Smooth muscle cell (in vitro differentiated cells): ENCODE results near the gene SMIM34. TPM values are rescaled to one million over a fixed set of nuclear protein-coding genes. Genes with fewer than 3 reads are reported as not detected.
"Not testable (repeated sequence)": the region's sequence is repeated elsewhere in the genome, so short reads cannot be mapped to it uniquely, and the experiment has no call there.

Source experiments
- DNase-seq: peaks from one replicate; lab custom pipeline; 2025; ENCODE audit not compliant: unreplicated experiment; lab: John Stamatoyannopoulos, UW
- H2AFZ ChIP-seq: fragments of 200-600 bp; sonication (generic); 2 replicates; pipeline ENCODE4 v1.6.0; 2016; ENCODE audit warnings: antibody characterized with exemption, low read depth, mild to moderate bottlenecking
- H3F3A ChIP-seq: fragments of 200-600 bp; sonication (generic); 2 replicates; pipeline ENCODE4 v1.6.0; 2017; ENCODE audit warnings: antibody characterized with exemption, low read depth
- H3K27ac ChIP-seq: fragments of 200-600 bp; sonication (generic); 2 replicates; pipeline ENCODE4 v1.5.1; 2016; ENCODE audit warnings: low read depth, mild to moderate bottlenecking
- H3K27me3 ChIP-seq: fragments of 200-600 bp; sonication (generic); 2 replicates; pipeline ENCODE4 v1.6.1; 2016; ENCODE audit warnings: low read depth, mild to moderate bottlenecking
- H3K36me3 ChIP-seq: fragments of 200-600 bp; sonication (generic); 2 replicates; pipeline ENCODE4 v1.5.1; 2016; ENCODE audit warnings: low read depth
- H3K4me1 ChIP-seq: fragments of 200-600 bp; sonication (generic); 2 replicates; pipeline ENCODE4 v1.5.1; 2016; ENCODE audit warnings: low read depth
- H3K4me2 ChIP-seq: fragments of 200-600 bp; sonication (generic); 2 replicates; pipeline ENCODE4 v1.6.0; 2016; ENCODE audit warnings: mild to moderate bottlenecking
- H3K4me3 ChIP-seq: fragments of 200-600 bp; sonication (generic); 2 replicates; pipeline ENCODE4 v1.5.1; 2016; ENCODE audit warnings: mild to moderate bottlenecking
- H3K79me2 ChIP-seq: fragments of 200-600 bp; sonication (generic); 2 replicates; pipeline ENCODE4 v1.6.0; 2016; ENCODE audit warnings: low read depth, mild to moderate bottlenecking
- H3K9ac ChIP-seq: fragments of 200-600 bp; sonication (generic); 2 replicates; pipeline ENCODE4 v1.6.0; 2016; ENCODE audit warnings: low read depth
- H3K9me3 ChIP-seq: fragments of 200-600 bp; sonication (generic); replicated peaks from 2 replicates; pipeline ENCODE4 v1.5.1; 2016; ENCODE audit warnings: low read depth
- H4K20me1 ChIP-seq: fragments of 200-600 bp; sonication (generic); 2 replicates; pipeline ENCODE4 v1.6.0; 2016; ENCODE audit warnings: low read depth
- WGBS: methylation state at CpG from one replicate; pipeline ENCODE4 v1.1.7; 2016; ENCODE audit warnings: low lambda C conversion rate; 5-methylcytosine and 5-hydroxymethylcytosine counted together
- polyA plus RNA-seq: library from polyadenylated mRNA; unstranded; fragments of >200 nt; fragmentation: Nextera tagmentation; extraction: Ambion mirVana; gene quantifications from 2 replicates; pipeline ENCODE4 v1.2.1, GENCODE V29; 2016
- total RNA-seq: library from RNA; depleted of rRNA; stranded (reverse); fragments of >200 nt; gene quantifications from 2 replicates; pipeline ENCODE4 v1.2.3, GENCODE V29; 2014

The SMIM34 gene
- total and polyA plus RNA-seq, 2 experiments from 2014 or later: not detected

DNA sequence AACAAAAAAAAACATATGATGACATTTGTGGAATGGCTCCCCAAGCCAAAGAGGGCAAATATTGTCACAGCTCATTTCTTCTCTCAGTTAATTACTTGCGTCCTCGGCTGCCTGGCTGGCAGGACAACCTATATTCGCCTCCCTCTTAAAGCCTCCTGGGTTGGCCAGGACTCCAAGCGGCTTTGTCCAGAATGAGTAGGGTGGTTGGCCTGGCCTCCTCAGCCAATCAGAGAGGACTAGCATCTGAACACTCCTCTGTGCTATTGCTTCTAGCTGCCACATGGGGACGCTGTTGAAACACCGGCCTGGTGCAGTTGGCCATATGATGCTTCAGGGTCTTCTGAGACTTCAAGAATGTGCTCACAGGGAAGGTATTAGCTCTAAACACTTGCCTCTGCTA, 4.7 kb upstream of the SMIM34 start:
- H3K4me3 ChIP-seq, H3K36me3 ChIP-seq, H3K79me2 ChIP-seq, H3K27ac ChIP-seq, H2AFZ ChIP-seq, DNase-seq, H3K9me3 ChIP-seq, H3F3A ChIP-seq, H3K27me3 ChIP-seq, H3K4me2 ChIP-seq, H3K4me1 ChIP-seq, H4K20me1 ChIP-seq, H3K9ac ChIP-seq: not testable (repeated sequence)
- WGBS: no CpG with 5 or more reads among the region's 6 CpGs

DNA sequence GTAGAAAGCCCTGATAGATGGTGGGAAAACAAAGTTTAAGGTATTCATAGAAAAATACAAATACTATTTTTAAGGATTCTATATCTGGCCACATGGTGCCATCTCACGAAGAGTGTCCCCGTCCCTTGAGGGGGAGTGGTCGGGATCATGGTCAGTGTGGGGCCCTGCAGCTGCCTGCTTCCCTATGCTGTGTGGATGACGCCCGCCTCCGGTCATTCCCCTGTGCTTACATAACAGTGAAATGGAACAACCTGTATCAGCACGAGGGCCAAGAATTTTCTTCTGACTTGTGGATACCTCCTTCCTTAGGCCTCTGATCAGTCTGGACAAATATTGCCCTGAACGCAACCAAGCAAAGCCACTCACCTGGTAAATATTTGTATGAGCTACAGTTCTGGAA, 3.6 kb upstream of the SMIM34 start:
- not testable (repeated sequence) for H3K4me2 ChIP-seq

DNA sequence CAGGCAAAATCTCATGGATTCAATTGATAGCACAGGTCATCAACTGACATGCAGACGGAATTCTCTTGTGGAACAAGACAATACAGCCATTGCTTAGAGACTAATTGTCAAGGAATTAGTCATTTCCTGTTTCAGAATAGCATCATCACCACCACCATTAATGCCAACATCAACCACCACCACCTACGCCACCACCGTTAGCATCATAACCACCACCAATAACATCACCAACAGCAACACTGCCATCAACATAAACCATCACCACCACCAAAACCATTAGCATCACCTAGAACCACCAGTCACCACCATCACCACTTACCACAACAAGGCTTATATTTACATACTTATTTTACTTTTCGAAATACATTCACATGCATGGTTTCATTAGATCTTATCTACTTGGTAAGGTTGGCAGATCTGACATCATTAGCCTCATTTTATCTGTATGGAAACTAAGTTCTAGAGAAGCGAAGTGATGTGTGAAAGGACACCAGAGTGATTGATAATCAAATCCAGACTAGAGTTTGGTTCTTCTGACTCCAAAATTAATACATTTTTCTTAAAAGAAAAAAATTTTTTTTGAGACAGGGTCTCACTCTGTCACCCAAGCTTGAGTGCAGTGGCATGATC, 6.2 kb downstream of the SMIM34 start:
- not testable (repeated sequence) for H3K36me3 ChIP-seq, H3K27me3 ChIP-seq, H3F3A ChIP-seq, DNase-seq, H3K9me3 ChIP-seq, H3K9ac ChIP-seq, H4K20me1 ChIP-seq, H2AFZ ChIP-seq, H3K4me3 ChIP-seq, H3K4me2 ChIP-seq, H3K79me2 ChIP-seq, H3K27ac ChIP-seq, H3K4me1 ChIP-seq
- no CpG with 5 or more reads among the region's 5 CpGs for WGBS

More for the DNA sequence above, 3.6 kb upstream of the SMIM34 start:
- not testable (repeated sequence) for H3K27me3 ChIP-seq, H3K4me3 ChIP-seq, H4K20me1 ChIP-seq, H2AFZ ChIP-seq, H3K36me3 ChIP-seq, H3F3A ChIP-seq, DNase-seq, H3K9ac ChIP-seq, H3K9me3 ChIP-seq, H3K79me2 ChIP-seq, H3K27ac ChIP-seq, H3K4me1 ChIP-seq
- WGBS: no CpG with 5 or more reads among the region's 8 CpGs

DNA sequence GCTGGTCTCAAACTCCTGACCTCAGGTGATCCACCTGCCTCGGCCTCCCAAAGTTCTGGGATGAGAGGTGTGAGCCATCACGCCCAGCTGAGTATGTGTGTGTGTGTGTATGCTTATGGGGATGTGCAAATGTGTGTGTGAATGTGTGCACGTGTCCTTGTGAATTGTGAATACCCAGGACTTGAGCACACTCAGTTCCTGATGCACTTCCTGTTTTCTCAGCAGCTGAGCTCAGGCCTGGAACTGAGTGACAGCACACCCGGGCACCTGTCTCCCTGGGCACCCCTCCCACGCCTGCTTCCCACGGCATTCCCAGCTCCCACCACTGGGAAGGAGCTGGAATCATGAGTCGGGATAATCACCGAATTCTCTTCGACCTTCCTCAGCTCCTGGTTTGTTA, 16.5 kb downstream of the SMIM34 start:
- H3K4me2 ChIP-seq, H3F3A ChIP-seq, H3K27me3 ChIP-seq, H3K4me3 ChIP-seq, DNase-seq, H4K20me1 ChIP-seq, H3K9me3 ChIP-seq, H3K79me2 ChIP-seq, H3K27ac ChIP-seq, H3K9ac ChIP-seq, H3K36me3 ChIP-seq, H2AFZ ChIP-seq, H3K4me1 ChIP-seq: not testable (repeated sequence)
- WGBS: no CpG with 5 or more reads among the region's 9 CpGs

DNA sequence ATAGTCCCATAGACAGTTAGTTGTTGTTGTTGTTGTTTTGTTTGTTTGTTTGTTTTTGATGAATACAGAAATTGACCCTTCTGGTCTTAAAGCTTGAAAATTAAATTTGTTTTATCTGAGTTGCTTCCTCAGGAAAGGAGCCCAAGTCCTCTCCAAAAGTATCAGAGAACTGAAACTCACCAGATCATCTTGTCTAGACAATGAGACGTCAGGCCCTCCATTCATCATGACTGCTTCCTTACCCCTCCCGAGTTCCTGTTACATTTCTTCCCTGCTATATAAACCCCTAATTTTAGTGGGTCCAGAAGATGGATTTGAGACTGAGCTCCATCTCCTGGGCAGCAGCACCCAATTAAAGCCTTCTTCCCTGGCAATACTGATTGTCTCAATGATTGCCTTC, 17.1 kb downstream of the SMIM34 start:
- not testable (repeated sequence) for H3K79me2 ChIP-seq, H3K4me3 ChIP-seq, H3K4me2 ChIP-seq, H2AFZ ChIP-seq, H3K4me1 ChIP-seq, H3K36me3 ChIP-seq, H3K9ac ChIP-seq, DNase-seq, H3K9me3 ChIP-seq, H3K27ac ChIP-seq, H3F3A ChIP-seq, H4K20me1 ChIP-seq, H3K27me3 ChIP-seq
- WGBS: no CpG with 5 or more reads among the region's 2 CpGs

DNA sequence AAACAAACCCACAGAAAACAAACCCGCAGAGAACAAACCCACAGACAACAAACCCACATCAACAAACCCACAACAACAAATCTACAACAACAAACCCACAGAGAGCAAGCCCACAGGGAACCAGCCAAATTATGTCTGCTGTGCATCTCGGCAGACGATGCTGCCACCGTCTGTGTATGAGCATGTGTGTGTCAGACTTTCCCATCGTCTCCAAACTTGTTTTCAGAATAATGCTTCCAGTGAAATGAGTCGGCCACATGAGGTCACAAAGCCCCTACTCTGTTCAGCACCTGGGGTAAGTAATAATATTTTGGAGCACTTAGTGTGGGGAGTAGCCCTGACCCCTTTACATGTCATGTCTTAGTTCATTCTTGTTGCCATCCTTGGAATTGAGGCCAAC, 17.6 kb downstream of the SMIM34 start:
- not testable (repeated sequence) for H3K9ac ChIP-seq, H3K4me3 ChIP-seq, H3K9me3 ChIP-seq, H4K20me1 ChIP-seq, H3K27ac ChIP-seq, H3K79me2 ChIP-seq, H3K27me3 ChIP-seq, H3K36me3 ChIP-seq, H3K4me1 ChIP-seq, H3F3A ChIP-seq, H2AFZ ChIP-seq, H3K4me2 ChIP-seq, DNase-seq
- WGBS: no CpG with 5 or more reads among the region's 6 CpGs

DNA sequence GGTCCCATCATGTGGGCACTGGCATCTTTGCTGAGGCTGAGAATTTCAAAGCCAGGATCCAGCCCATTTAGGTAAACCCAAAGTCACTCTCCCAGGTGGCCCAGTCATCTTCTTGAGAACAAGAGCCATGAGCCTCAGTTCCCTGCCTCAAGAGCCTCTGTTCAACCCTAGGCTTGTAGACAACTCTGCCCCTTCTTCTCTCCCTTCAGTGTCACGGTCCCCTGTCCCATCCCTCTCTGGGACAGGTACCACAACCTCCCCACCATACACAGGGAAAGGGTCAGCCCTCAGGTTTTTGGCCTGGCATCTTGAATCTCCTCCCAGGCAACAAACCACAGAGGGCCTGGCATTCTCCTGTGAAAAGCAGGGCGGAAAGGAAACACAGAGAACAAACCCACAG, 18.1 kb downstream of the SMIM34 start:
- H3K4me1 ChIP-seq, H3F3A ChIP-seq, H3K4me3 ChIP-seq, H3K36me3 ChIP-seq, H3K9ac ChIP-seq, H3K4me2 ChIP-seq, H3K79me2 ChIP-seq, H3K27ac ChIP-seq, H3K9me3 ChIP-seq, H2AFZ ChIP-seq, DNase-seq, H3K27me3 ChIP-seq, H4K20me1 ChIP-seq: not testable (repeated sequence)
- WGBS: no CpG with 5 or more reads among the region's 2 CpGs

DNA sequence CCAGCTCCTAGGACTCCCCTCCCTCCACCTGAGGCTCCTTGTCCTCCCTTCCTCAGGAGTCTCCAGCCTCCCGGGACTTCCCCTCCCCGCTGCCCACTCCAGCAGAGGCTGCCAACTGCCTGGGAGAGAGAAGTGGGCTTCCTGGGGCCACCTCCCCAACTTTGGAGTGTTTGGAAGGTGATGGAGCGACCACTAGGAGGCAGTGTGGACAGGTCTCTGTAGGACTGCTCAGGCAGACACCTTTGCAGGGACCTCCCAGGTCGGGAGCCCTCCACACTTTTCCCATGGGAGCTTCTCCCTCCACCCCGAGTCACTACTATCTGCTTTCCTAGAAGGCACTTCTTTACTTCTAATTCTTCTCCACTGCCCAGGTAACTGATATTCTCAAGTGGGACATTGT, 19.0 kb downstream of the SMIM34 start:
- H3K27ac ChIP-seq, H3K4me2 ChIP-seq, H2AFZ ChIP-seq, H3K79me2 ChIP-seq, H3K9me3 ChIP-seq, H3K9ac ChIP-seq, H3F3A ChIP-seq, DNase-seq, H3K36me3 ChIP-seq, H3K4me3 ChIP-seq, H3K27me3 ChIP-seq, H4K20me1 ChIP-seq, H3K4me1 ChIP-seq: not testable (repeated sequence)
- WGBS: no CpG with 5 or more reads among the region's 5 CpGs

DNA sequence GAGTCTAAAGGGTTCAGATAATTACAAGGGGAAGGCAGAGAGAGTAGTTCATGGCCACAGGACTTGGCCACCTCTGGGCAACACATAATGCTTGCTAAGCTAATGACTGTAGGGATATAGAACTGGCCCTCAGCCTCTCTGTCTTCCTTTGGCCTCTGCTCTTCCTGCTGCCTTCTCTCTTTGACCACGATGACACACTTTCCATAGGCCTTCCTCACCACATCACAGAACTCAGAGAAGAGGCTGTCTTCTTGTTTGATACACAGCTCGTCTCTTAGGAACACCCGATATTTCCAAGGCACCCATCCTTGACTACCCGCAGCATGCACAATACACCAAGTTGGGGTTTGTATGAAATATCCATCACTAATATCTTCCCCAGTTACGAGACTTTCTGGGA, 23.2 kb downstream of the SMIM34 start:
- WGBS: no CpG with 5 or more reads among the region's 5 CpGs
- H3F3A ChIP-seq, H3K9me3 ChIP-seq, DNase-seq, H3K27ac ChIP-seq, H3K27me3 ChIP-seq, H3K79me2 ChIP-seq, H4K20me1 ChIP-seq, H3K4me3 ChIP-seq, H3K4me2 ChIP-seq, H2AFZ ChIP-seq, H3K4me1 ChIP-seq, H3K36me3 ChIP-seq, H3K9ac ChIP-seq: not testable (repeated sequence)
